ENCODE data around the gene MCM7. TPM values are rescaled to one million over a fixed set of nuclear protein-coding genes. Genes with fewer than 3 reads are reported as not detected.
A peak's percentile ranks its signal among the peaks of the same experiment; 100 is the strongest.

Gene MCM7
- total and polyA plus RNA-seq, 2 of the 13 experiments (the other 11 are each of a cell fraction or from before 2014, with no cell fraction given): 84.5 to 214 TPM

GRCh38 chr7:100119072-100119969 lies 18.1 kb upstream of the MCM7 start, which contains the start of the genes CNPY4 and TAF6 (continued):
- TF ChIP-seq TMF1 (CRISPR knock-in tag; IDR thresholded peaks at IDR 0.05; ENCODE audit: low read depth) (no peak), WIZ (CRISPR knock-in tag; IDR thresholded peaks at IDR 0.05) (no peak), HOXA7 (CRISPR knock-in tag; IDR thresholded peaks at IDR 0.05) (no peak), DPF2 (CRISPR knock-in tag; IDR thresholded peaks at IDR 0.05; ENCODE audit: borderline replicate concordance, low read depth) (no peak), MXI1 (IDR thresholded peaks at IDR 0.05; ENCODE audit: borderline replicate concordance, low read depth, low read length) (peak; percentile 75; the same call in 1 of the 3 replicates), ZSCAN20 (CRISPR knock-in tag; IDR thresholded peaks at IDR 0.05; ENCODE audit: borderline replicate concordance) (peak; percentile 92; the same call in 1 of the 2 replicates), ZSCAN21 (CRISPR knock-in tag; IDR thresholded peaks at IDR 0.05; ENCODE audit: borderline replicate concordance) (0 out of 2 replicates have a peak, but pooled peaks have one; percentile 18), PCBP1 (IDR thresholded peaks at IDR 0.05; ENCODE audit: borderline replicate concordance, low read depth, low read length) (no peak), ZNF251 (CRISPR knock-in tag; IDR thresholded peaks at IDR 0.05) (no peak), MAFF (IDR thresholded peaks at IDR 0.05; ENCODE audit: low read depth, low read length) (no peak), CBX5 (CRISPR knock-in tag; IDR thresholded peaks at IDR 0.05; ENCODE audit: borderline replicate concordance) (no peak; the same call in 1 of the 2 replicates), MEIS1 (CRISPR knock-in tag; IDR thresholded peaks at IDR 0.05; ENCODE audit: borderline replicate concordance) (no peak), MLX (CRISPR knock-in tag; IDR thresholded peaks at IDR 0.05) (no peak), SPEN (CRISPR knock-in tag; IDR thresholded peaks at IDR 0.05; ENCODE audit: low read depth) (peak; percentile 0; the same call in 1 of the 2 replicates), ZNF484 (CRISPR knock-in tag; IDR thresholded peaks at IDR 0.05; ENCODE audit: borderline replicate concordance, low read depth) (no peak), CREBL2 (CRISPR knock-in tag; IDR thresholded peaks at IDR 0.05; ENCODE audit: borderline replicate concordance) (no peak; the same call in 1 of the 2 replicates), ZNF20 (CRISPR knock-in tag; IDR thresholded peaks at IDR 0.05) (no peak), ZBTB49 (CRISPR knock-in tag; IDR thresholded peaks at IDR 0.05; ENCODE audit: borderline replicate concordance) (no peak), CSRNP1 (CRISPR knock-in tag; IDR thresholded peaks at IDR 0.05) (peak; percentile 26; the same call in 1 of the 2 replicates), ELK4 (CRISPR knock-in tag; IDR thresholded peaks at IDR 0.05; ENCODE audit: borderline replicate concordance) (no peak), ERF (CRISPR knock-in tag; IDR thresholded peaks at IDR 0.05) (peak; percentile 56; the same call in 1 of the 2 replicates), ZMYM3 (CRISPR knock-in tag; IDR thresholded peaks at IDR 0.05) (no peak), ZNF510 (CRISPR knock-in tag; IDR thresholded peaks at IDR 0.05; ENCODE audit: low read depth) (peak; percentile 60; the same call in 1 of the 2 replicates)

Measured in HepG2 (cell line).